Middle frontal gyrus (tissue), 1 donor: ENCODE measurements around the gene USE1.
"Not testable (repeated sequence)": the region's sequence is repeated elsewhere in the genome, so short reads cannot be mapped to it uniquely, and the experiment has no call there.

Source experiments
- DNase-seq: peaks from one replicate; pipeline ENCODE4 v3.0.0-alpha.2; 2015; ENCODE audit warnings: low spot score; ENCODE audit errors: extremely low spot score

The USE1 gene, protein sequence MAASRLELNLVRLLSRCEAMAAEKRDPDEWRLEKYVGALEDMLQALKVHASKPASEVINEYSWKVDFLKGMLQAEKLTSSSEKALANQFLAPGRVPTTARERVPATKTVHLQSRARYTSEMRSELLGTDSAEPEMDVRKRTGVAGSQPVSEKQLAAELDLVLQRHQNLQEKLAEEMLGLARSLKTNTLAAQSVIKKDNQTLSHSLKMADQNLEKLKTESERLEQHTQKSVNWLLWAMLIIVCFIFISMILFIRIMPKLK

DNA sequence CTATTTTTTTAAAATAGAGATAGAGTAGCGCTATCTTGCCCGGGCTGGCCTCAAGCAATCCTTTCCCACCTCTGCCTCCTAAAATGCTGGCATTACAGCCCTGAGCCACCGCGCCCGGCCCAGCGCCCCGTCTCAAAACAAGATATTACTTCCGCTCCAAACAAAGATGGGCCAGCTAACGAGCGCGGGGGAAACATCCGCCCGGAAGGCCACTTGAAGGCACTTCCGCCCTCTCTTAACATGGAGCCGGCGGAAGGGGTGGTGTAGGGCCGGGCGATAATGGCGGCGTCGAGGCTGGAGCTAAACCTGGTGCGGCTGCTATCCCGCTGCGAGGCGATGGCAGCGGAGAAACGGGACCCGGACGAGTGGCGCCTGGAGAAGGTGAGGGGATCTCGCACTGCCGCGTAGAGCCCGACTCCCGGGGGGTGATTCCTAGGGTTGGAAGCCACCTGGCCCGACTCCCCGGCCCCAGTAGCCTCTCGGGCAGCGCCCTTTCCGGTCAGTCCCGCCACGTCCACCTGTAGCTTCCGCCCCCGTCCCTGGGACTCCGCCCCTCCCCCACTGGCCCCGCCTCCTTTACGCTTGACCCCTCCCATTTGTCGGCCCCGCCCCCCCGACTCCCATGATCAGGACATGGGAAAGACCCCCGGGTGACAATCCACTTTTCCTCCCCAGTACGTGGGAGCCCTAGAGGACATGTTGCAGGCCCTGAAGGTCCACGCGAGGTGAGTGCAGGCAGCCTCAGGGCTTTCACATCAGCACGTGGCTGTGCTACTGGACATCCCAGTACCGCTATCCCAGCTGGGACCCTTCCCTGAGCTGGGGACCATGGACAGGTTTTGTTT lies at the start of gene USE1:
TSS of gene USE1 (plus strand) at position 231 of the 845 bp plus-strand sequence. CDS start at position 280, 49 bp downstream.
- DNase-seq: peak; percentile 89

DNA sequence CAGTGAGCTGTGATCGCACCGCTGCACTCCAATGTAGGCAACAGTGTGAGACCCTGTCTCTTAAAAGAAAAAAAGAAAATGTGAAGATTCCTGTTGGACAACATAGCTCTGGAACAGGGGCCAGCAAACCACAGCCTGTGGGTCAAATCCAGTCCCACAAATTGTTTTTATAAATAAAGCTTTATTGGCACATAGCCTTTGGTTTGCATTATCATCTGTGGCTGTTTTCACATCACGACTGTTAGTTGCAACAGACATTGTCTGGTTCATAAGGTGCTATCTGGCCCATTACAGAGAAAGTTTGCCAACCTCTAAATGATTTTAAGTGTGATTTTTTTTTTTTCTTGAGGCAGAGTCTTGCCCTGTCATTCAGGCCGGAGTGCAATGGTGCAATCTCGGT lies 49.4 kb upstream of the USE1 start:
- DNase-seq: no peak

DNA sequence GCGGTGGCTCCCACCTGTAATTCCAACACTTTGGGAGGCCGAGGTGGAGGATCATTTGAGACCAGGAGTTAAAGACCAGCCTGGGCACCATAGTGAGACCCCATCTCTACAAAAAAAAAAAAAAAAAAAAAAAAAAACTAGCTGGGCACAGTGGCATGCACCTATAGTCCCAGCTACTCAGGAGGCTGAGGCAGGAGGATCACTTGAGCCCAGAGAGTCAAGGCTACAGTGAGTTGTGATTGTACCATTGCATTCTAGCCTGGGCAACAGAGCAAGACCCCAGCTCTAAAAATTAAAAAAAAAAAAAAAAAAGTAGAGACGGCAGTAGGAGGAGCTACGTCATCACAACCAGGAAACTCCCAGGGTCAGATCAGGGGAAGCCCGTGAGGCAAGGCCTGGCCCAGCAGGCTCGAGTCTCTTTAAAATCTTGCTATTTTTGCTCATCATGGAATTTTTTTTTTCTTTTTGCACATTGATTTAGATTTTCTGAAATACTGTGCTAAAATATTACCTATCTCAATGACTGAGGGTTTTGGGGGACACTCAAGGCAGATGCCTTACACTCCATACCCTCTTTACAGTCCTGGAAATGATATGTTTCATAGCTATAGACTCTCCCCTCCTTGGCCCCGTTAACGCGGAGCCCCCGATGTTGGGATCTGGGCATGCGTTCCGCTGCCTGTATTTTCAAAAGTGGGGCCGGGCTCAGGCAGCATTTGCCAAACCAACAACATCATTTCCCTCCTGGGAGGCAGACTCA lies 44.4 kb upstream of the USE1 start:
- no peak for DNase-seq

DNA sequence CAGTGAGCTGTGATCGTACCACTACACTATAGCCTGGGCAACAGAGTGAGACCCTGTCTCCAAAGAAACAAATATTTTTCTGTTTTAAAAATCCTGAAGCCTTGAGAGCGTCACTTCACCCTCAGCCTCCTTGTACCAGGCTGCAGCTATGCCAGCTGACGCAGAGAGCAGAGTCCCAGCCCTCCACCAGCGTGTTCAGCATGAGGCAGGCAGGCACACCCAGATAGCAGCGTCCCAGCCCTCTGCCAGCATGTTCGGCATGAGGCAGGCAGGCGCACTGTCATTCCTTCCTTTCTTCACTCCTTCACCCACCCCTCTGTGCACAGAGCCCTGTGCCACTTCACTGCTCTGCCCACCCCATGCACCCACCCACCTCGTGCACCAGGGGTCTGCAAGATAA lies 43.3 kb upstream of the USE1 start:
- no peak for DNase-seq

DNA sequence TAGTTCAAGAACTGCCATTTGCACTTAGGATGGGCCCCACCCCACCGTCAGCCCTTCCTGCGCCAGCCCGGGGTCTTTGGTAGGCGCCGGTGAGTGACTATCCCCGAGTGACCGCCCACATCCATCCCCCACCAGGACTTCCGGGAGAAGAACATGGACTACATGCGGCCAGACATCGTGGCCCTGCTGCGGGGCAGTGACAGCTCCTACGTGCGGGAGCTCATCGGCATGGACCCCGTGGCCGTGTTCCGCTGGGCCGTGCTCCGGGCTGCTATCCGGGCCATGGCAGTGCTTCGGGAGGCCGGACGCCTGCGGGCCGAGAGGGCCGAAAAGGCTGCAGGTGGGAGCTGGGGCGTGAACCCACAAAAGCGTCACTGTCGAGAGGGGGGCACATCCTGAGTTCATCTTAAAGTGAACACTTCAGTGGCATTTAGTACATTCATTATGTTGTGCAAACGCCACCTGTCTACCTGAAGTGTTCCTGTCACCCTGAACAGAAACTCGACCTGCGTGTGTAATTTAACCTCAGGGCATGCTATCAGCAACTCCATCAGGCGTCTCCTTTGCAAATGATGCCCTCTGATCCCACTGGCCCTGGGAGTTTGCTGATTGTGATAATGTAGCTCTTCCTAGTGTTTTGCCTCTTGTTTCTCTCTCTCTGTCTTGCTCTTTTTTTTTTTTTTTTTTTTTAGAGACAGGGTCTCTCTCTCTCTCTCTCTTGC lies 42.4 kb upstream of the USE1 start:
- no peak for DNase-seq

DNA sequence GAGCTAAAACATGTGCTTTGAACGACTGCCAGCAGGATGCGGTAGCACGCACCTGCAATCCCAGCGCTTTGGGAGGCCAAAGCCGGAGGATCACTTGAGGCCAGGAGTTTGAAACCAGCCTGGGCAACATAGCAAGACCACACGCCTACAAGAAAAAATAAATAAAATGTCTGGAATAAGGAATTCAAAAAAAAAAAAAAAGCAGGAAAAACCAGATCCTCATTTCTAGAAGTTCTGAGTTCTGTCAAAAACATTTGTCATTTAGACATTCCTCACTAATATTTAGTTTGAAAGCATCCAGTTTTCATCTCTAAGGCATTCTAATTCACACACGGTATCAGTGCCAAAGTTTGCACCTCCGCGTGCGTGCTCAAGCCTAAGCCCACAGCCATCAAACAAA lies 36.9 kb upstream of the USE1 start:
- no peak for DNase-seq

DNA sequence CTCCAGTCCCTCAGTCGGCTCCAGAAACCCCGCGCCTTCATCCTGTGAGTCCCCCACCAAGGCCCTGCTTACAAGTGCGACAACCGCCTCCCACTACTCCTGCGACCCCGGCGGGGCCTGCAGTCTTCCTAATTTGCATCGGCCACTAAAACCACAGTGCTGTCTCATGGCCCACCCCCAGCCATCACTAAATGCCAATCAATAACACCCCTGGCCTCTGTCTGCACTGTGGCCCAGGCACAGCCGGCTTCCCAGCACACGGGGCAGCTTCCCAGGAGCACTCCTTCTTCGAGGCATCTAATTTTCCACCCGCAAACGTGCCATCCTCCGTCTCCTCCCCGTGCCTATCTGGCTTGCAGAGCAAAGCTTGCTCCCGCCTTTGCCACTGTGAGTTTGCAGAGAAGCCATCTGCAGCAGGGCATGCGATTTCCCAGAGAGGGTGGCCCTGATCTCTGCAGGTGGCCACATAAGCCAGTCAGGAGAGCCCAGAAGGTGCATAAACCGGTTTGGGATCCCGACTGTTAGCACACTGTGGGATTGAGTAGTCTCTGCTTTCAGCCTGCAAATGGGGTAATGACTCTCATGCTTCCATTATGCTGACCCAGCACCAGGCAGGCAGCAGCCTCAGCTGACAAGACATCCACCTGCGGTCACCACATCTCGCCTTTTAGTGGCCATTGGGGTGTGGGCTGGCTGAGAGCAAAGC lies 34.0 kb upstream of the USE1 start:
- DNase-seq: no peak

DNA sequence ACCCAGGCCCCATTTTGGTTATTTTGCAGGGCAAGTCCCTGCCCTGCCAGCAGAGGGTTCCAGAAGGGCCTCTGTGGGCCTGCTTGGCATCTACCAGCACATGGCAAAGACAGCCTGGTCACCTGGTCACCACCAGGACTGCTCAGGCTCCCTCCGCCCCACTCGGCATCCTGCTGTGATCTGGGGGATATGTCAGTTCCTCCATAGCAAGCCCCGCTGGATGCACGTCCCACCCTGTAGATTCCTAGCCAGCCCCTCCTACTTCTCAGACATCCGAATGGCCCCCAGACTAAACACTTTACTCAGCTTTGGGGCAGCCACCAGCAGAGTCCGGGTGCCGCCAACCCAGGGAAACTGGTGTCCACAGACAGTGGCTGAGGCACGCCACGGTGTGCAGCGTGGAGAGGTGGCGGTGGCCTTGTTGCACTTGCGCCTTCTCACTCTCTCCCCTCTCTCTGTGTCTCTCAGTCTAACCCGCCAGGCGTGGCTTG lies 31.8 kb upstream of the USE1 start:
- DNase-seq: no peak

DNA sequence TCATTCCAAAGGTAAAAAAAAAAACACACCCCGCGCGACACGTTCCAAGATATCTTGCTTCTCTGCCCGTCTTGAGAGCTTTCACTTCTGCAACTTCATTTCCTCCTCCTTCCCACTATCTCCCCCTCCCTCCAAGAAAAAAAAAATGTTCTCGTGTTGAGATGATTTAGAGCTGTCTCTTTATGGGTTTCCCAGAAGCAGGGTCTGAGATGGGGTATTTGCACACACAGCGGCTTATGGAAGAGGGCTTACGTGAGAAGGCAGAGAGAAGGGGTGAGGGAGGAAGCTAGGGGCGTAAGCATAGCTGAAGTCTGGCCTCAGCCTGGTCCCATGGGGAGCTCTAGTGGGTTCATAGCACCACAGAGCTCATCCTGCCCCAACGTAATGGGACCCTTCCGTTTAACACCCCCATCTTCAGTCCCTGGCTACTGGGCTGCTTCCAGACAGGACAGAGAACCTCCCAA lies 31.3 kb upstream of the USE1 start:
- DNase-seq: no peak

DNA sequence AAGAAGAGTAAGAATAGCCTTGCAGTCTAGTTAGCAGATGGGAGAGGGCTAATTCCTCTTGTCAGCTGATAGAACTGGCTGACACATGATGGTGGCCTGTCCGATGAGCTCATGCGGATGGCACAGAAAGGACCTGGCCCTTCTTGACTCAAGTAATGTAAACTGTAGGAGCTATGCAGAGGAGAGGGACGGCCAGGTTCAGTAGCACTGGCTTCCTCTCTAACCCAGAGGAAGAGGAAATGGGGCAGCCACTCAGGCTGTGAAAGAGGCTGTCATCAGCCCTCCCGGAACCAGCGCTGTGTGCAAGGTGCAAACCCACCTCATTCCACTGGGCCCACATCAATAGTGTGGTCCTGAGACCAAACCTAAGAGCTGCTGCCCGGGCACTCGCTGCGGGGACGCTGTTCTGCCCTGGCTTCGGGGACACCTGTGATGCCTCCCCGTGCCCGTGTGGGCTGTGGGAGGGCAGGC lies 30.8 kb upstream of the USE1 start:
- no peak for DNase-seq

DNA sequence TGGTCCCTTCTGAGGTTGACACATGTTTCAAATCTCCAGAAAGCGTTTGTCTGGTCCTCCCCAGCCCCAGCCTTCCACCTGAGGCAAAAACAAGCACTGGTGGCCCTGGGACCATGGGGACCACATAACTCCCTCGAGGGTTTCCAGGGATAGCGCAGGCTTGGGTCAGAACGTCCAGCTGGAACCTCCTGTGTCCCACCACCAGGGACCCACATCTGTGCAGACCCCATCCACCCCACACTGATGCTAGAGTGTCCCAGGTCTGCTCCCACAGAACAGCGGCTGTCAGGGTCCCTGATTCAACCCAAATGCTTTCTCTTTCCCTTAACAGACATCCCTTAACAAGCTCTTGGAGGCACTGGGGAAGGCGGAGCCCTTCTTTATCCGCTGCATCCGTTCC lies 29.6 kb upstream of the USE1 start:
- no peak for DNase-seq

DNA sequence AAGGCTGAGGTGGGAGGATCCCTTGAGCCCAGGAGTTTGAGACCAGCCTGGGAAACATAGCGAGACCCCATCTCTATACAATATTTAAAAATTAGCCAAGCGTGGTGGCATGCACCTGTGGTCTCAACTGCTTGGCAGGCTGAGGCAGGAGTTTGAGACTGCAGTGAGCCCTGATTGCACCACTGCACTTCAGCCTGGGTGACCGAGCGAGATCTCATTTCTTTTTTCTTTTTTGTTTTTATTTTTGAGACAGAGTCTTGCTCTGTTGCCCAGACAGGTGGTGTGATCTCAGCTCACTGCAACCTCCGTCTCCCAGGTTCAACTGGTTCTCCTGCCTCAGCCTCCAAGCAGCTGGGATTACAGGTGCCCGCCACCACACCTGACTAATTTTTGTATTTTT lies 23.4 kb upstream of the USE1 start:
- DNase-seq: not testable (repeated sequence)

DNA sequence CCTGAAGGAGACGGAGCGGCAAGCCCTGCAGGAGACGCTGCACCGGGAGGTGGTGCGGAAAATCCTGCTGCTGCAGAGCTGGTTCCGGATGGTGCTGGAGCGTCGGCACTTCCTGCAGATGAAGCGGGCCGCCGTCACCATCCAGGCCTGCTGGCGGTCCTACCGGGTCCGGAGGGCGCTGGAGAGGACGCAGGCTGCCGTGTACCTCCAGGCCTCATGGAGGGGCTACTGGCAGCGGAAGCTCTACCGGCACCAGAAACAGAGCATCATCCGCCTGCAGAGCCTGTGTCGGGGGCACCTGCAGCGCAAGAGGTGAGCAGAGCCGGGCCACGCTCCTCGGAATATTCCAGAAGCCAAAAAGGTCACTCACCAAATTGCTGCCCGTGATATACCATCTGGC lies 22.4 kb upstream of the USE1 start:
- no peak for DNase-seq

DNA sequence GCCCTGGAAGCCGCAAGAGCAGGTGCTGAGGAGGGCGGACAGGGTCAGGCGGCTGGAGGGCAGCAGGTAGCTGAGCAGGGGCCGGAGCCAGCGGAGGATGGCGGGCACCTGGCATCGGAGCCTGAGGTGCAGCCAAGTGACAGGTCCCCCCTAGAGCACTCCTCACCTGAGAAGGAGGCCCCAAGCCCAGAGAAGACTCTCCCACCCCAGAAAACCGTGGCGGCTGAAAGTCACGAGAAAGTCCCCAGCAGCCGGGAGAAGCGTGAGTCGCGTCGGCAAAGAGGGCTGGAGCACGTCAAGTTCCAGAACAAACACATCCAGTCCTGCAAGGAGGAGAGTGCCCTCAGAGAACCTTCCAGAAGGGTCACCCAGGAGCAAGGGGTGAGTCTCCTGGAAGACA lies 20.5 kb upstream of the USE1 start:
- DNase-seq: no peak

DNA sequence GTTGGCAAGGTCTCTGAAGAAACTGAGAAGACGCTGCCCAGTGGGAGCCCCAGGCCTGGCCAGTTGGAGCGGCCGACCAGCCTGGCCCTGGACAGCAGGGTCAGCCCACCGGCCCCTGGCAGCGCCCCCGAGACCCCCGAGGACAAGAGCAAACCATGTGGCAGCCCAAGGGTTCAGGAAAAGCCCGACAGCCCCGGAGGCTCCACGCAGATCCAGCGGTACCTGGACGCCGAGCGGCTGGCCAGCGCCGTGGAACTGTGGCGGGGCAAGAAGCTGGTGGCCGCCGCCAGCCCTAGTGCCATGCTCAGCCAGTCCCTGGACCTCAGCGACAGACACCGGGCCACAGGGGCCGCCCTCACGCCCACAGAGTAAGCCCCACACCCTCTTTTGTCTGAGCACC lies 20.1 kb upstream of the USE1 start:
- no peak for DNase-seq

DNA sequence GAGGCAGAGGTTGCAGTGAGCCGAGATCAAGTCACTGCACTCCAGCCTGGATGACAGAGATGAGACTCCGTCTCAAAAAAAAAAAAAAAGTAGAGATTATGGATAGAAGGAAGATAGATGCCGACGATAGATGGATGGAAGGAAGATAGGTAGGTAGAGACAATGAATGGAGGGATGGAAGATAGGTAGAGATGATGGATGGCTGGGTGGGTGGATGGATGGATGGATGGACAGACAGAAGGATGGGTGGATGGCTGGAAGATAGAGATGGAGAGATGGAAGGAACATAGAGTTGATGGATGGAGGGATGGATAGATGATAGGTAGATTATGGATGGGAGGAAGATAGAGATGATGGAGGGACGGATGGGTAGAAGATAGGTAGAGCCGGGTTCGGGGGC lies 18.5 kb upstream of the USE1 start:
- DNase-seq: no peak

DNA sequence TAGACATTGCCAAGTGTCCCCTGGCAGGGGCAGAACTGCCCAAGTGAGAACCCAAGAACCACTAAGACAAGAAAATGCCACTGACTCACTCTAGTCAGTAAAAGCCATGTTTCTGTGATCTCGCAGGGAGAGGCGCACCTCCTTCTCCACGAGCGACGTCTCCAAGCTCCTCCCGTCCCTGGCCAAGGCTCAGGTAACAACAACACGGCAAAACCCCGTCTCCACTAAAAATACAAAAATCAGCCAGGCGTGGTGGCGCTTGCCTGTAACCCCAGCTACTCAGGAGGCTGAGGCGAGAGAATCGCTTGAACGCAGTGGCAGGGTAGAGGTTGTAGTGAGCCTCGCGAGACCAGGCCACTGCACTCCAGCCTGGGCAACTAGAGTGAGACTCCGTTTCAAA lies 17.5 kb upstream of the USE1 start:
- DNase-seq: no peak

DNA sequence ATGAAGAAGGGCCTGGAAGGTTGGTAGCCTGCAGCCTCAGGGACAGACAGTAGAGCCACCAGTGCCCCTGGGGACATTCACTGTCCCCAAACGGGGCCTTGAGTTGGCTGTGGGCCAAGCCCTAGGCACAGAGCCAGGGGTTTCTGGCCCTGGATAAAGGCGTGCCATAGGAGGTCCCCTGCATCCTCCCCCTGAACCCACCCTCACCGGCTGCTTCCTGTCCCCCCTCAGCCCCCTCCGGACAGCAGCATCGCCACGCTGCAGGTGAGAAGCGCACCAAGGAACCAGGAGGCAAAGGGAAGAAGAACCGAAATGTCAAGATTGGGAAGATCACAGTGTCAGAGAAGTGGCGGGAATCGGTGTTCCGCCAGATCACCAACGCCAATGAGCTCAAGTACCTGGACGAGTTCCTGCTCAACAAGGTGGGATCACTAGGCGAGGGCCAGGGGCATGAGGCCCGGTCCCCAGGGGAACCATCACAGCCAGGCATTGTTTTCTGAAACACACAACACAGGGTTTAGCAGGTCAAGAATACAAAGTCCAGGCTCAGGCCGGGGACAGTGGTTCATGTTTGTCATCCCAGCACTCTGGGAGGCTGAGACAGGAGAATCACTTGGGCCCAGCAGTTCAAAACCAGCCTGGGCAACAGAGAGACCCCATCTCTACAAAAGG lies 14.6 kb upstream of the USE1 start:
- no peak for DNase-seq

DNA sequence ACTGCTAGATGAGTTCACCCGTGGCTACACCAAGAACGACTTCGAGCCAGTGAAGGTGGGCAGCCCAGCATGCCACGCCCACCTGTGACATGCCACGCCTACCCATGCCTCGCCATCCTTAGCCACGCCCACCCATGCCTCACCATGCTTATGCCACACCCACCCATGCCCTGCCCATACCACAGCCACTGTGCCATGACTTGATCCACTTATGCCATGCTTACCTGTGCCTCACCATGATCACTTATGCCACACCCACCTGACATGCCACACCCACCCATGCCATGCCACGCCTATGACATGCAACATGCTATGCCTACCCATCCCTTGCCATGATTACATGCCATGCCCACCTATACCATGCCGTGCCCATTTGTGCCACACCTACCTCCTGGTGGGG lies 12.9 kb upstream of the USE1 start:
- no peak for DNase-seq

DNA sequence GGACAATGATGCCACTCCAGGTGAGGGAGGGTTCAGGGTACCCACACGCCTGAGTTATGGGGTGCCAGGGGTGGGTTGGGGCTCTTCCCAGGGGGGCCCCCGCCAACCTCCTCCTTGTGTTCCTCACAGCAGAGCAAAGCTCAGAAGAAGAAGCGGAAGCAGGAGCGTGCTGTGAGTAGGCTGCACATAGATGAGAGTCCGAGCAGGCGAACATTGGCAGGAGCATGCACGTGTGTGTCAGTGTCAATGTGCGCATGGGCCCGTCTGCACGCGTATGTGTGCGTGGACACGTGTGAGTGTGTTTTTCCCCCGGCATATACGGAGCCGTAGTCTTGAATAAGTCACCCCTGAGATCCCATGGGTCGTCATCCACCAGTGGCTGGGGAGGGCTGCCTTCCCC lies 12.4 kb upstream of the USE1 start:
- DNase-seq: no peak
